ENCODE measurements around the gene C8A.

The C8A gene

GRCh38 chr1:56897150-56898004 lies 42.8 kb downstream of the C8A start:
- no peak for DNase-seq

GRCh38 chr1:56898005-56898373 lies 43.4 kb downstream of the C8A start:
- no peak for DNase-seq

GRCh38 chr1:56898879-56899278 lies 44.3 kb downstream of the C8A start:
- no peak for DNase-seq

- DNase-seq, result no peak
Observed at GRCh38 chr1:56901716-56902115, 47.1 kb downstream of the C8A start.

GRCh38 chr1:56903778-56904177 lies 49.2 kb downstream of the C8A start:
- no peak for DNase-seq

- DNase-seq, result no peak
Observed at GRCh38 chr1:56904663-56905397, 50.2 kb downstream of the C8A start.

- no peak for DNase-seq
Observed at GRCh38 chr1:56905667-56906066, 51.1 kb downstream of the C8A start.

GRCh38 chr1:56908619-56909221 lies 54.1 kb downstream of the C8A start:
- no peak for DNase-seq

- DNase-seq, result no peak
Observed at GRCh38 chr1:56910441-56910985, 55.9 kb downstream of the C8A start.

GRCh38 chr1:56911098-56911938 lies 56.7 kb downstream of the C8A start:
- no peak for DNase-seq

- no peak for DNase-seq
Observed at GRCh38 chr1:56912325-56912724, 57.7 kb downstream of the C8A start.

GRCh38 chr1:56915960-56916359 lies 61.4 kb downstream of the C8A start:
- DNase-seq, result no peak

GRCh38 chr1:56916630-56917029 lies 62.0 kb downstream of the C8A start:
- DNase-seq, result no peak

- no peak for DNase-seq
Observed at GRCh38 chr1:56917356-56917755, 62.8 kb downstream of the C8A start.

GRCh38 chr1:56920591-56921001 lies 66.0 kb downstream of the C8A start:
- DNase-seq, result no peak

GRCh38 chr1:56921479-56921878 lies 66.9 kb downstream of the C8A start:
- DNase-seq, result no peak

GRCh38 chr1:56922070-56922469 lies 67.5 kb downstream of the C8A start:
- DNase-seq, result no peak

- no peak for DNase-seq
Observed at GRCh38 chr1:56922507-56922906, 67.9 kb downstream of the C8A start.

- no peak for DNase-seq
Observed at GRCh38 chr1:56923201-56923600, 68.6 kb downstream of the C8A start.

- DNase-seq, result no peak
Observed at GRCh38 chr1:56924116-56924515, 69.5 kb downstream of the C8A start.

GRCh38 chr1:56925193-56925592 lies 70.6 kb downstream of the C8A start:
- DNase-seq, result no peak

- no peak for DNase-seq
Observed at GRCh38 chr1:56927171-56927570, 72.6 kb downstream of the C8A start.

- DNase-seq, result no peak
Observed at GRCh38 chr1:56927986-56928385, 73.4 kb downstream of the C8A start.

Measured in CD4-positive, alpha-beta T cell treated with Interleukin-21 for 1 hour (primary cell).